Activated CD4-positive, alpha-beta T cell treated with anti-CD3 and anti-CD28 coated beads for 36 hours (primary cell): ENCODE data around the gene NF2. TPM values are rescaled to one million over a fixed set of nuclear protein-coding genes. Genes with fewer than 3 reads are reported as not detected.
"Not testable (repeated sequence)": the region's sequence is repeated elsewhere in the genome, so short reads cannot be mapped to it uniquely, and the experiment has no call there.

Source experiments
- ATAC-seq: fragments of 200-7000 bp; cut with Tn5 transposase; one replicate; pipeline ENCODE4 v1.10.0; 2021; ENCODE audit warnings: mild to moderate bottlenecking, moderate library complexity
- CTCF ChIA-PET: fragments of 350-600 bp; sonication (Branson Sonifier 250); formaldehyde crosslinking; loops from one replicate; lab custom pipeline; 2021; ENCODE audit warnings: antibody characterized with exemption; lab: Charles Lee
- POLR2A ChIA-PET: fragments of 350-600 bp; sonication (Branson Sonifier 250); formaldehyde crosslinking; loops from one replicate; lab custom pipeline; 2021; ENCODE audit warnings: antibody characterized with exemption, inconsistent platforms; lab: Charles Lee
- DNase-seq: peaks from one replicate; pipeline ENCODE4 v3.0.0-alpha.2; 2020
- H3K27ac Mint-ChIP-seq: one replicate; pipeline ENCODE4 v1.8.0; 2021; ENCODE audit warnings: mixed read lengths
- H3K27me3 Mint-ChIP-seq: one replicate; pipeline ENCODE4 v1.8.0; 2021; ENCODE audit warnings: mixed read lengths
- H3K36me3 Mint-ChIP-seq: one replicate; pipeline ENCODE4 v1.8.0; 2021; ENCODE audit warnings: low read depth, mixed read lengths
- H3K4me1 Mint-ChIP-seq: one replicate; pipeline ENCODE4 v1.8.0; 2021; ENCODE audit warnings: mixed read lengths
- H3K4me3 Mint-ChIP-seq: one replicate; pipeline ENCODE4 v1.8.0; 2021; ENCODE audit warnings: mild to moderate bottlenecking, moderate library complexity, mixed read lengths
- H3K9me3 Mint-ChIP-seq: one replicate; pipeline ENCODE4 v1.8.0; 2021; ENCODE audit warnings: low read depth, mixed read lengths
- intact Hi-C, 2 experiments: fragments of 100-400 bp; cut with DNase I in 1 of 2; cut with micrococcal nuclease in 1 of 2; formaldehyde crosslinking; loops; one replicate each; pipeline versions ENCODE4 v1.14.2 to v1.15.1; 2022 to 2024; cut with DNase I, micrococcal nuclease
- total RNA-seq, 2 experiments: library from RNA; stranded (reverse); gene quantifications; one replicate each; pipeline ENCODE4 v1.2.3, GENCODE V29; 2021

NF2 gene
- total RNA-seq, 2 experiments from 2014 or later: 40.2 to 43.1 TPM

- H3K36me3 Mint-ChIP-seq, H3K9me3 Mint-ChIP-seq, H3K4me3 Mint-ChIP-seq, ATAC-seq, H3K27me3 Mint-ChIP-seq, H3K27ac Mint-ChIP-seq, DNase-seq, H3K4me1 Mint-ChIP-seq, intact Hi-C loops: not testable (repeated sequence)
- ChIA-PET POLR2A (interaction anchor here (0.6 kb wide), 1 partner anchor 312 kb away, joined by 7 read pairs; no protein-coding TSS in a partner anchor), CTCF (interaction anchor here (0.6 to 2.0 kb wide), 3 partner anchors 8 to 111 kb away, joined by 3 to 6 read pairs (median 3); no protein-coding TSS in a partner anchor)
These were observed 5.4 kb upstream of the NF2 start for GRCh38 chr22:29597871-29598683.

- intact Hi-C loops: no loop called here
- POLR2A ChIA-PET: no interaction called here
- Mint-ChIP-seq H3K4me3 (no peak overlapping the region), H3K27ac (no peak overlapping the region), H3K27me3 (no peaks in the 10 kb centered on the region), H3K4me1 (peaks cover 3% of the 10 kb centered on the region), H3K9me3 (no peaks in the 10 kb centered on the region), H3K36me3 (no peaks in the 10 kb centered on the region)
- ATAC-seq (no peak), DNase-seq (no peak)
- CTCF ChIA-PET: interaction anchor here (2.0 kb wide), 1 partner anchor 9 kb away, joined by 6 read pairs; no protein-coding TSS in a partner anchor
These were observed 4.8 kb upstream of the NF2 start for GRCh38 chr22:29598684-29599020.

- peak overlapping the region; percentile 87 for H3K27ac Mint-ChIP-seq
- DNase-seq (peak; percentile 62), ATAC-seq (no peak)
- ChIA-PET CTCF (interaction anchor here (0.6 to 5.1 kb wide), 10 partner anchors 13 to 313 kb away, joined by 3 to 44 read pairs (median 4); partner anchors contain the start of gene MTMR3), POLR2A (interaction anchor here (0.6 to 1.8 kb wide), 4 partner anchors 12 to 543 kb away, joined by 3 to 9 read pairs (median 4); partner anchors contain the start of gene THOC5)
- no peaks in the 10 kb centered on the region for H3K9me3 Mint-ChIP-seq
- intact Hi-C loops: loop anchor here (2.0 to 10.0 kb wide), 8 partner anchors 19 to 1363 kb away; partner anchors contain the start of genes ASCC2 (in 1 of the 2), MORC2 (in 1 of the 2), OSM (in 1 of the 2) and PES1 (in 1 of the 2)
- H3K4me1 Mint-ChIP-seq: peaks cover 32% of the 10 kb centered on the region
- peak overlapping the region; percentile 92 for H3K4me3 Mint-ChIP-seq
- no peaks in the 10 kb centered on the region for H3K27me3 Mint-ChIP-seq
- H3K36me3 Mint-ChIP-seq: peaks cover 1% of the 10 kb centered on the region
These were observed 585 bp downstream of the NF2 start for GRCh38 chr22:29604076-29604360.

- Mint-ChIP-seq H3K4me1 (peaks cover 37% of the 10 kb centered on the region), H3K27me3 (no peaks in the 10 kb centered on the region), H3K36me3 (peaks cover 7% of the 10 kb centered on the region), H3K9me3 (no peaks in the 10 kb centered on the region), H3K27ac (no peak overlapping the region), H3K4me3 (peak overlapping the region; percentile 92)
- CTCF ChIA-PET: interaction anchor here (1.0 to 5.1 kb wide), 8 partner anchors 9 to 400 kb away, joined by 3 to 44 read pairs (median 4); no protein-coding TSS in a partner anchor
- intact Hi-C loops: loop anchor here (2.0 to 10.0 kb wide), 4 partner anchors 17 to 721 kb away; partner anchors contain the start of genes OSM (in 1 of the 2), TBC1D10A (in 1 of the 2) and ZNRF3 (in 1 of the 2)
- no peak for DNase-seq
- ATAC-seq: no peak
- POLR2A ChIA-PET: interaction anchor here (0.6 to 1.8 kb wide), 4 partner anchors 18 to 613 kb away, joined by 3 to 9 read pairs (median 4); partner anchors contain the start of gene THOC5
These were observed 2.1 kb downstream of the NF2 start for GRCh38 chr22:29605527-29605850.

GRCh38 chr22:29606320-29606719, 2.9 kb downstream of the NF2 start:
- ChIA-PET CTCF (interaction anchor here (0.7 to 5.1 kb wide), 5 partner anchors 8 to 472 kb away, joined by 3 to 44 read pairs (median 6); no protein-coding TSS in a partner anchor), POLR2A (interaction anchor here (1.4 kb wide), 1 partner anchor 17 kb away, joined by 5 read pairs; no protein-coding TSS in a partner anchor)
- no peak overlapping the region for H3K27ac Mint-ChIP-seq
- H3K4me1 Mint-ChIP-seq: peaks cover 37% of the 10 kb centered on the region
- DNase-seq: no peak
- intact Hi-C loops: loop anchor here in 1 of 2 experiments (10.0 kb wide), 2 partner anchors 658 to 722 kb away; partner anchors contain the start of genes OSM and ZNRF3
- H3K27me3 Mint-ChIP-seq: no peaks in the 10 kb centered on the region
- peaks cover 7% of the 10 kb centered on the region for H3K36me3 Mint-ChIP-seq
- no peaks in the 10 kb centered on the region for H3K9me3 Mint-ChIP-seq
- no peak for ATAC-seq
- H3K4me3 Mint-ChIP-seq: no peak overlapping the region

GRCh38 chr22:29607426-29607825, 4.0 kb downstream of the NF2 start:
- CTCF ChIA-PET: interaction anchor here (0.6 to 5.1 kb wide), 2 partner anchors 19 to 212 kb away, joined by 3 to 44 read pairs; no protein-coding TSS in a partner anchor
- intact Hi-C loops: loop anchor here in 1 of 2 experiments (10.0 kb wide), 2 partner anchors 657 to 723 kb away; partner anchors contain the start of genes OSM and ZNRF3
- no peaks in the 10 kb centered on the region for H3K27me3 Mint-ChIP-seq
- H3K27ac Mint-ChIP-seq: no peak overlapping the region
- no peak for ATAC-seq
- POLR2A ChIA-PET: no interaction called here
- H3K9me3 Mint-ChIP-seq: no peaks in the 10 kb centered on the region
- no peak overlapping the region for H3K4me3 Mint-ChIP-seq
- peaks cover 37% of the 10 kb centered on the region for H3K4me1 Mint-ChIP-seq
- peaks cover 7% of the 10 kb centered on the region for H3K36me3 Mint-ChIP-seq
- DNase-seq: no peak

GRCh38 chr22:29609139-29609538, 5.7 kb downstream of the NF2 start:
- POLR2A ChIA-PET: no interaction called here
- Mint-ChIP-seq H3K27ac (no peak overlapping the region), H3K9me3 (no peaks in the 10 kb centered on the region), H3K4me3 (no peak overlapping the region), H3K4me1 (peaks cover 34% of the 10 kb centered on the region), H3K36me3 (peaks cover 8% of the 10 kb centered on the region), H3K27me3 (no peaks in the 10 kb centered on the region)
- DNase-seq: no peak
- intact Hi-C loops: loop anchor here in 1 of 2 experiments (10.0 kb wide), 2 partner anchors 656 to 724 kb away; partner anchors contain the start of genes OSM and ZNRF3
- ATAC-seq: peak; percentile 40
- CTCF ChIA-PET: interaction anchor here (1.1 to 1.3 kb wide), 2 partner anchors 16 to 20 kb away, joined by 3 read pairs; no protein-coding TSS in a partner anchor

- Mint-ChIP-seq H3K36me3 (peaks cover 8% of the 10 kb centered on the region), H3K4me1 (peaks cover 22% of the 10 kb centered on the region), H3K4me3 (no peak overlapping the region), H3K9me3 (no peaks in the 10 kb centered on the region), H3K27me3 (no peaks in the 10 kb centered on the region), H3K27ac (no peak overlapping the region)
- POLR2A ChIA-PET: no interaction called here
- CTCF ChIA-PET: interaction anchor here (2.5 kb wide), 1 partner anchor 15 kb away, joined by 8 read pairs; no protein-coding TSS in a partner anchor
- ATAC-seq: no peak
- DNase-seq: no peak
- intact Hi-C loops: no loop called here
These were observed 7.3 kb downstream of the NF2 start for GRCh38 chr22:29610780-29611179.

GRCh38 chr22:29615705-29616327, 12.4 kb downstream of the NF2 start:
- ATAC-seq: no peak
- POLR2A ChIA-PET: no interaction called here
- Mint-ChIP-seq H3K4me1 (peaks cover 28% of the 10 kb centered on the region), H3K27ac (no peak overlapping the region), H3K4me3 (no peak overlapping the region), H3K27me3 (no peaks in the 10 kb centered on the region), H3K36me3 (peaks cover 1% of the 10 kb centered on the region), H3K9me3 (no peaks in the 10 kb centered on the region)
- no peak for DNase-seq
- CTCF ChIA-PET: interaction anchor here (0.8 to 1.7 kb wide), 4 partner anchors 8 to 127 kb away, joined by 3 to 13 read pairs (median 4); no protein-coding TSS in a partner anchor
- intact Hi-C loops: loop anchor here in 1 of 2 experiments (5.0 kb wide), 1 partner anchor 151 kb away; the partner anchor contains the start of genes UQCR10 and ZMAT5

- H3K4me3 Mint-ChIP-seq: peak overlapping the region; percentile 15
These were observed 14.6 kb downstream of the NF2 start for GRCh38 chr22:29617922-29618629.

More at GRCh38 chr22:29617922-29618629, 14.6 kb downstream of the NF2 start:
- H3K27me3 Mint-ChIP-seq: no peaks in the 10 kb centered on the region
- intact Hi-C loops: loop anchor here in 1 of 2 experiments (1.0 to 5.0 kb wide), 2 partner anchors 37 to 149 kb away; partner anchors contain the start of genes NIPSNAP1, UQCR10 and ZMAT5
- no peaks in the 10 kb centered on the region for H3K9me3 Mint-ChIP-seq
- ChIA-PET CTCF (interaction anchor here (1.4 kb wide), 1 partner anchor 13 kb away, joined by 4 read pairs; no protein-coding TSS in a partner anchor), POLR2A (interaction anchor here (0.8 kb wide), 1 partner anchor 13 kb away, joined by 7 read pairs; no protein-coding TSS in a partner anchor)
- H3K36me3 Mint-ChIP-seq: peaks cover 1% of the 10 kb centered on the region
- ATAC-seq (peak; percentile 89), DNase-seq (no peak)
- peak overlapping the region; percentile 32 for H3K27ac Mint-ChIP-seq
- H3K4me1 Mint-ChIP-seq: peaks cover 42% of the 10 kb centered on the region
